ENCODE data around the gene CCDC7. TPM values are rescaled to one million over a fixed set of nuclear protein-coding genes. Genes with fewer than 3 reads are reported as not detected.
"Not testable (repeated sequence)": the region's sequence is repeated elsewhere in the genome, so short reads cannot be mapped to it uniquely, and the experiment has no call there.

The CCDC7 gene
- total RNA-seq, 2 donors from 2014 or later: 1.9 to 4.3 TPM

DNA sequence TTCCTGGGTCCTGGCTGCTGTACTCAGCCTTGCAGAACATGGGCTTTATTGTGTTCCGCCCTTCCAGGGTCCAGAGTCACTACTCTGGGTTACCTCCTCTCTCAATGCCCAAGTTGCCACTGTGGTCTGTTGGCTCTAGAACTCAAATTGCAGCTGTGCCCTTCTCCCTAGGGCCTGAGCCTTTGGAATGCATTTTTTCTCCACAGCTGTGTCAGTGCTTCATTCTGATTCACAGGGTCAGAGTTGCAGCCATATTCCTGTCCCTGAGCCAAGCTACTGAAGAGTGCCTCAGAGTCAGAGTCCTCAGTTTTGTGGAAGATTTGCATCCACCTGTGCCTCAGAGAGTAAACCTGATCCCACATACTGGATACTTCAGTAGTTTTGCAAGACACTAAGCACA is 344.5 kb downstream of the CCDC7 start:
- no peaks in the 10 kb centered on the region for H3K36me3 Mint-ChIP-seq (ENCODE audit: low read depth)
- H3K9me3 Mint-ChIP-seq: no peaks in the 10 kb centered on the region

DNA sequence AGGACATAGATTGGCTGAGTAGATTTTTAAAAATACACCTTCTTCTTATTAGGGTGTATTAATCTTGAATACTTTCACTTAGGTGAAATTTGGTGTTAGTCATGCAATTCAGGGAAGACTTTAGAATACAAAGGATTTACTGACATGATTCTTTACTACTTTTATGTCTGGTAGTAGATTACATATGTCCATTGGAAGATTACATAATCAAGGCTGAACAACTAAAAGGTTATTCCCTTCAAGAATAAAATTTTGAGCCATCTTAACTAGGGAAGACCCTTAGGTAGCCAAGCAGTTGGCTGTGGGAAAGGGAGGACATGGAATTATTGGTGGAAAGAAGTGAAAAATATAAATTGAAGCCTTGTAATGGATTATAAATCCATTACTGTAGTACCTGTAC is 347.1 kb downstream of the CCDC7 start:
- H3K27ac Mint-ChIP-seq: no peak overlapping the region
- H3K9me3 ChIP-seq (ENCODE audit: control insufficient read depth, low read length): no peaks in the 10 kb centered on the region
- no peak overlapping the region for H3K9ac ChIP-seq (ENCODE audit: extremely low read depth, low read length, poor library complexity, severe bottlenecking)
- no peaks in the 10 kb centered on the region for H3K27me3 Mint-ChIP-seq (ENCODE audit: insufficient read depth)
- peaks cover 5% of the 10 kb centered on the region for H3K4me1 Mint-ChIP-seq
- no peaks in the 10 kb centered on the region for H3K36me3 Mint-ChIP-seq (ENCODE audit: low read depth)
- TF ChIP-seq, protein P1, sequence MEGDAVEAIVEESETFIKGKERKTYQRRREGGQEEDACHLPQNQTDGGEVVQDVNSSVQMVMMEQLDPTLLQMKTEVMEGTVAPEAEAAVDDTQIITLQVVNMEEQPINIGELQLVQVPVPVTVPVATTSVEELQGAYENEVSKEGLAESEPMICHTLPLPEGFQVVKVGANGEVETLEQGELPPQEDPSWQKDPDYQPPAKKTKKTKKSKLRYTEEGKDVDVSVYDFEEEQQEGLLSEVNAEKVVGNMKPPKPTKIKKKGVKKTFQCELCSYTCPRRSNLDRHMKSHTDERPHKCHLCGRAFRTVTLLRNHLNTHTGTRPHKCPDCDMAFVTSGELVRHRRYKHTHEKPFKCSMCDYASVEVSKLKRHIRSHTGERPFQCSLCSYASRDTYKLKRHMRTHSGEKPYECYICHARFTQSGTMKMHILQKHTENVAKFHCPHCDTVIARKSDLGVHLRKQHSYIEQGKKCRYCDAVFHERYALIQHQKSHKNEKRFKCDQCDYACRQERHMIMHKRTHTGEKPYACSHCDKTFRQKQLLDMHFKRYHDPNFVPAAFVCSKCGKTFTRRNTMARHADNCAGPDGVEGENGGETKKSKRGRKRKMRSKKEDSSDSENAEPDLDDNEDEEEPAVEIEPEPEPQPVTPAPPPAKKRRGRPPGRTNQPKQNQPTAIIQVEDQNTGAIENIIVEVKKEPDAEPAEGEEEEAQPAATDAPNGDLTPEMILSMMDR (conservative IDR thresholded peaks at IDR 0.05): no peak
- no peak overlapping the region for H3K4me3 Mint-ChIP-seq
- H3K4me1 ChIP-seq (ENCODE audit: control insufficient read depth, insufficient read depth, low read length): no peaks in the 10 kb centered on the region
- H3K27me3 ChIP-seq (ENCODE audit: control insufficient read depth, insufficient read depth, low read length, poor library complexity, severe bottlenecking): no peaks in the 10 kb centered on the region
- H3K4me3 ChIP-seq (ENCODE audit: low read length): no peak overlapping the region
- H3K27ac ChIP-seq (ENCODE audit: low read depth, low read length): no peak overlapping the region
- no peak for DNase-seq
- H3K9me3 Mint-ChIP-seq: no peaks in the 10 kb centered on the region
- H3K36me3 ChIP-seq (ENCODE audit: control insufficient read depth, insufficient read depth, low read length): no peaks in the 10 kb centered on the region

More for the DNA sequence above, 344.5 kb downstream of the CCDC7 start:
- H3K9ac ChIP-seq (ENCODE audit: extremely low read depth, low read length, poor library complexity, severe bottlenecking): no peak overlapping the region
- WGBS, 2 experiments (ENCODE audit: insufficient coverage in 1 of 2, insufficient read length in 1 of 2): 96 to 100% methylated on average over 1 of the region's 1 CpG
- no peak overlapping the region for H3K27ac Mint-ChIP-seq
- H3K4me3 Mint-ChIP-seq: no peak overlapping the region
- H3K9me3 ChIP-seq (ENCODE audit: control insufficient read depth, low read length): no peaks in the 10 kb centered on the region
- peaks cover 5% of the 10 kb centered on the region for H3K4me1 Mint-ChIP-seq
- H3K4me3 ChIP-seq (ENCODE audit: low read length): no peak overlapping the region
- no peaks in the 10 kb centered on the region for H3K4me1 ChIP-seq (ENCODE audit: control insufficient read depth, insufficient read depth, low read length)
- no peaks in the 10 kb centered on the region for H3K27me3 Mint-ChIP-seq (ENCODE audit: insufficient read depth)
- no peaks in the 10 kb centered on the region for H3K27me3 ChIP-seq (ENCODE audit: control insufficient read depth, insufficient read depth, low read length, poor library complexity, severe bottlenecking)
- DNase-seq: no peak
- TF ChIP-seq, protein P1 (conservative IDR thresholded peaks at IDR 0.05): no peak
- no peaks in the 10 kb centered on the region for H3K36me3 ChIP-seq (ENCODE audit: control insufficient read depth, insufficient read depth, low read length)
- no peak overlapping the region for H3K27ac ChIP-seq (ENCODE audit: low read depth, low read length)

DNA sequence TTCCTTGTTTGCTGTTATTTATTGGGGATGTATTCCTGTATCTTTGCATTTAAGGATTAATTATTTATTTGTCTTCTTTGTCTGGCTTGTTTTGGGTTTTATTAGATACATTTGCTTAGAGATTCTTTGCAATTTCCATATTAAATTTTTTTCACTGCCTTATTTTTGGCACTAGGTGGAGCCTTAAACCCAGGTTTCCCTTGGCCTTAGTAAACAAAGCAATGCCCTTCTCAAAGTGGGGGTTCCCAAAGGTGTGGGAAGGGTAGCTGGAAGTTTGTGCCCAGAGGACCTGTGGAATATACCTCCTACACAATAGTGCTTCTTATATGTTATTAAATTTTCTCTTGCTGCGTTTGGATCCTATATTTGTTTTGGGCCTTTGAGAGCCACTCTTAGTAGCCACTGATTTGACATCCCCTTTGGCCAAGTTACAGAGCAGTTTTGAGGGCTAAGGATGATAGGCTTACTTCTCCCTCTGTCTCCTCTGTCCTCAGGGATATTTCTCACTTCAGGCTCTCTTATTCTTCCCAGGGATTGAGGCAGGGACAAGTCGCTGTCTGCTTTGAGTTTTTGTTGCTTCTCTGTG is 349.8 kb downstream of the CCDC7 start:
- H3K4me1 ChIP-seq (ENCODE audit: control insufficient read depth, insufficient read depth, low read length): no peaks in the 10 kb centered on the region
- Mint-ChIP-seq H3K4me3 (no peak overlapping the region), H3K27ac (no peak overlapping the region), H3K4me1 (peaks cover 5% of the 10 kb centered on the region), H3K9me3 (no peaks in the 10 kb centered on the region), H3K27me3 (ENCODE audit: insufficient read depth) (no peaks in the 10 kb centered on the region), H3K36me3 (ENCODE audit: low read depth) (no peaks in the 10 kb centered on the region)
- no peak overlapping the region for H3K27ac ChIP-seq (ENCODE audit: low read depth, low read length)
- no peaks in the 10 kb centered on the region for H3K9me3 ChIP-seq (ENCODE audit: control insufficient read depth, low read length)
- H3K27me3 ChIP-seq (ENCODE audit: control insufficient read depth, insufficient read depth, low read length, poor library complexity, severe bottlenecking): no peaks in the 10 kb centered on the region
- no peak overlapping the region for H3K4me3 ChIP-seq (ENCODE audit: low read length)
- H3K9ac ChIP-seq (ENCODE audit: extremely low read depth, low read length, poor library complexity, severe bottlenecking): no peak overlapping the region
- TF ChIP-seq, protein P1 (conservative IDR thresholded peaks at IDR 0.05): peak; percentile 90
- WGBS, 2 experiments (ENCODE audit: insufficient coverage in 1 of 2, insufficient read length in 1 of 2): 14 to 51% methylated on average over 1 to 2 of the region's 2 CpGs
- DNase-seq: peak; percentile 52
- no peaks in the 10 kb centered on the region for H3K36me3 ChIP-seq (ENCODE audit: control insufficient read depth, insufficient read depth, low read length)

DNA sequence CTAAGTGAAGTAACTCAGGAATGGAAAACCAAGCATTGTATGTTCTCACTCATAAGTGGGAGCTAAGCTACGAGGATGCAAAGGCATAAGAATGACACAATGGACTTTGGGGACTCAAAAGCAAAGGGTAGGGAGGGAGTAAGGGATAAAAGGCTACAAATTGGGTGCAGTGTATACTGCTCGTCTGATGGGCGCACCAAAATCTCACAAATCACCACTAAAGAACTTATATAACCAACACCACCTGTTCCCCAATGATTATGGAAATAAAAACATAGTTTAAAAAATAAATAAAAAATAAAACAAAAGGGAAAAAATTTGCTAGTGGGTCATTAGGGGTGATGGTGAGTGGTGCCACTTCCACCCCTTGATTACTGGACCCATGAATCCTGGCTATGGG is 351.5 kb downstream of the CCDC7 start:
- H3K4me1 ChIP-seq (ENCODE audit: control insufficient read depth, insufficient read depth, low read length); H3K27ac ChIP-seq (ENCODE audit: low read depth, low read length); DNase-seq; H3K27me3 ChIP-seq (ENCODE audit: control insufficient read depth, insufficient read depth, low read length, poor library complexity, severe bottlenecking); H3K9me3 ChIP-seq (ENCODE audit: control insufficient read depth, low read length); H3K4me3 Mint-ChIP-seq; H3K36me3 Mint-ChIP-seq (ENCODE audit: low read depth); H3K27ac Mint-ChIP-seq; H3K4me3 ChIP-seq (ENCODE audit: low read length); H3K9ac ChIP-seq (ENCODE audit: extremely low read depth, low read length, poor library complexity, severe bottlenecking); H3K9me3 Mint-ChIP-seq; H3K36me3 ChIP-seq (ENCODE audit: control insufficient read depth, insufficient read depth, low read length); H3K4me1 Mint-ChIP-seq; H3K27me3 Mint-ChIP-seq (ENCODE audit: insufficient read depth): not testable (repeated sequence)
- WGBS, 2 experiments (ENCODE audit: insufficient coverage in 1 of 2, insufficient read length in 1 of 2): 92% methylated on average over 1 of the region's 3 CpGs; no CpG with 5 or more reads in 1 of the 2 experiments

Measured in endodermal cell (in vitro differentiated cells).